ENCODE results near the gene KRT26. TPM values are rescaled to one million over a fixed set of nuclear protein-coding genes. Genes with fewer than 3 reads are reported as not detected.

Gene KRT26
- polyA plus RNA-seq, 2 of the 4 experiments (the other 2 are of a cell fraction) = not detected

- Histone ChIP-seq H3K9me3 (no peaks in the 10 kb centered on the region), H3K4me1 (peaks cover 26% of the 10 kb centered on the region), H3K4me2 (no peak overlapping the region), H3K4me3 (no peak overlapping the region), H3K27ac (no peak overlapping the region)
- DNase-seq (ENCODE audit: low read depth in 1 of 2, low spot score in 1 of 2) (no peak), FAIRE-seq (no peak), ATAC-seq (no peak)
- ChIA-PET POLR2A (no interaction called here), CTCF (interaction anchor here (0.6 to 1.6 kb wide), 10 partner anchors 8 to 883 kb away, joined by 3 to 9 read pairs (median 4); no protein-coding TSS in a partner anchor)
- TF ChIP-seq HOXB13 (CRISPR knock-in tag; IDR thresholded peaks at IDR 0.05; ENCODE audit: low read depth) = no peak
- no peak for TF ChIP-seq NFE2L2 (conservative IDR thresholded peaks at IDR 0.05; ENCODE audit: low read length)
- TF ChIP-seq, protein P1, sequence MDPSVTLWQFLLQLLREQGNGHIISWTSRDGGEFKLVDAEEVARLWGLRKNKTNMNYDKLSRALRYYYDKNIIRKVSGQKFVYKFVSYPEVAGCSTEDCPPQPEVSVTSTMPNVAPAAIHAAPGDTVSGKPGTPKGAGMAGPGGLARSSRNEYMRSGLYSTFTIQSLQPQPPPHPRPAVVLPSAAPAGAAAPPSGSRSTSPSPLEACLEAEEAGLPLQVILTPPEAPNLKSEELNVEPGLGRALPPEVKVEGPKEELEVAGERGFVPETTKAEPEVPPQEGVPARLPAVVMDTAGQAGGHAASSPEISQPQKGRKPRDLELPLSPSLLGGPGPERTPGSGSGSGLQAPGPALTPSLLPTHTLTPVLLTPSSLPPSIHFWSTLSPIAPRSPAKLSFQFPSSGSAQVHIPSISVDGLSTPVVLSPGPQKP (IDR thresholded peaks at IDR 0.05; ENCODE audit: low read depth, low read length) = no peak
- no peak for TF ChIP-seq CBX2 (IDR thresholded peaks at IDR 0.05; ENCODE audit: borderline replicate concordance, low read depth)
- no peak for TF ChIP-seq ZSCAN20 (CRISPR knock-in tag; IDR thresholded peaks at IDR 0.05)
- 95% methylated on average over 3 of the region's 3 CpGs for WGBS (ENCODE audit: missing lambda C conversion rate)
These were observed 40.6 kb upstream of the KRT26 start for GRCh38 chr17:40812639-40813038.

- H3K27ac ChIP-seq = peak overlapping the region; percentile 0 to 23; a peak in 1 of 6 replicates
- POLR2A ChIA-PET = no interaction called here
- peak overlapping the region; percentile 70 for H3K4me2 ChIP-seq
- 15% methylated on average over 6 of the region's 6 CpGs for WGBS (ENCODE audit: missing lambda C conversion rate)
- peak; percentile 53 to 66 for DNase-seq (ENCODE audit: low read depth in 1 of 2, low spot score in 1 of 2)
- TF ChIP-seq FOSL2 (IDR thresholded peaks at IDR 0.05) (0 out of 2 replicates have a peak, but pooled peaks have one; percentile 17), FOSL2 (CRISPR knock-in tag; IDR thresholded peaks at IDR 0.05) (peak; percentile 74), MAX (IDR thresholded peaks at IDR 0.05) (peak; percentile 48; the same call in 1 of the 2 replicates), JUNB (IDR thresholded peaks at IDR 0.05) (peak; percentile 64; the same call in 1 of the 2 replicates), TFCP2L1 (CRISPR knock-in tag; IDR thresholded peaks at IDR 0.05) (no peak), CEBPB (IDR thresholded peaks at IDR 0.05) (no peak), GATA3 (IDR thresholded peaks at IDR 0.05; ENCODE audit: borderline replicate concordance) (peak; percentile 68; the same call in 1 of the 2 replicates), HOXB5 (CRISPR knock-in tag; IDR thresholded peaks at IDR 0.05) (peak; percentile 22; the same call in 1 of the 2 replicates), FOXS1 (CRISPR knock-in tag; IDR thresholded peaks at IDR 0.05) (peak; percentile 88; the same call in 1 of the 2 replicates)
- peaks cover 23% of the 10 kb centered on the region for H3K4me1 ChIP-seq
- FAIRE-seq = peak; percentile 89
- no peaks in the 10 kb centered on the region for H3K9me3 ChIP-seq
- CTCF ChIA-PET = interaction anchor here (1.0 to 10.8 kb wide), 7 partner anchors 9 to 855 kb away, joined by 3 to 282 read pairs (median 3); no protein-coding TSS in a partner anchor
- peak overlapping the region; percentile 24; the same call in 1 of the 3 replicates for H3K4me3 ChIP-seq
- ATAC-seq = peak; percentile 69 to 82; a peak in 5 of 6 replicates
These were observed 38.5 kb upstream of the KRT26 start for GRCh38 chr17:40810494-40810893.

DNA sequence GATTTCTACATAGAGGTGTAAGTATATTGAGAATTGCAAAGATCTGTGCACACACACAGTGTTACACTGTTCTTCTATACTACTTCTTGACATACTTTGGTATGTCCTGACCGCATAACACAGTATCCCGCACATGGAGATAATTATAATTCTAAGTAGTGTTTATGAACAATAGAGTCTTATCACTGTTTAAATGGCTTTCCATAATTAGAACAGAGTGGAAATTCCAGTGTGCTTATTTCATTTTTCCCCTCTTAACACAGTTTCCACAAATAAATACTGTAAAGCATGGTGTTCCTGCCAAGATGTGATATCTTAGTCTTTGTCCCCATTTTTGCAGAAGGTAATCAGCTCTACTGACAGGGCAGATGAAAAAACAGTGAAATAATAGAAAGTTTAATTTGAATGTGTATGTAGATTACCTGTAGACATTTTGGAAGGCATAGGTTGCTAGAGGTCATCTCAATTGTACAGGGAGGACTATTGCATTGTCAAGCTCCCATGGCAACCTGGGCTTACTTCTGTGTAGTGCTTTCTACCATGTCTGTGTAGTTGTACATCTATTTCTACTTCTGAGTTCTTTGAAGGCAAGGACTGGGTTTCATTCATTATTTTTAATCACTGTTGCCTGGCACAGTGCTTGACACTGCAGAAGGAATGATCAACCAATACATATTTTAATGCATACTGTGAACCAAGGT lies 37.9 kb upstream of the KRT26 start:
- 96% methylated on average over 2 of the region's 2 CpGs for WGBS (ENCODE audit: missing lambda C conversion rate)
- no peak for DNase-seq (ENCODE audit: low read depth in 1 of 2, low spot score in 1 of 2)
- FAIRE-seq = peak; percentile 36
- TF ChIP-seq TP53 (CRISPR knock-in tag; IDR thresholded peaks at IDR 0.05) (no peak), NFE2L2 (conservative IDR thresholded peaks at IDR 0.05; ENCODE audit: low read length) (no peak), MYC (IDR thresholded peaks at IDR 0.05; ENCODE audit: borderline replicate concordance, low read length) (no peak), CEBPB (IDR thresholded peaks at IDR 0.05) (no peak), MAZ (IDR thresholded peaks at IDR 0.05; ENCODE audit: borderline replicate concordance, low read depth, low read length) (no peak), ZC3H11A (IDR thresholded peaks at IDR 0.05) (no peak), CTCF (IDR thresholded peaks at IDR 0.05) (no peak), ZFP36 (IDR thresholded peaks at IDR 0.05; ENCODE audit: borderline replicate concordance, partially characterized antibody) (no peak), HOXB13 (CRISPR knock-in tag; IDR thresholded peaks at IDR 0.05; ENCODE audit: low read depth) (no peak)
- ChIA-PET POLR2A (interaction anchor here (1.2 kb wide), 1 partner anchor 9 kb away, joined by 8 read pairs; no protein-coding TSS in a partner anchor), CTCF (interaction anchor here (0.7 to 10.8 kb wide), 10 partner anchors 14 to 855 kb away, joined by 3 to 282 read pairs (median 4); no protein-coding TSS in a partner anchor)
- Histone ChIP-seq H3K27ac (peak overlapping the region; percentile 0 to 23; a peak in 3 of 6 replicates), H3K4me1 (peaks cover 23% of the 10 kb centered on the region), H3K4me2 (peak overlapping the region; percentile 70), H3K4me3 (no peak overlapping the region), H3K9me3 (no peaks in the 10 kb centered on the region; the same call in 2 of the 3 replicates)
- peak in 1 of 2 experiments; percentile 42; a peak in 3 of 6 replicates for ATAC-seq

Measured in A549 (cell line).